ENCODE measurements around the gene STRADB.

The STRADB gene

DNA sequence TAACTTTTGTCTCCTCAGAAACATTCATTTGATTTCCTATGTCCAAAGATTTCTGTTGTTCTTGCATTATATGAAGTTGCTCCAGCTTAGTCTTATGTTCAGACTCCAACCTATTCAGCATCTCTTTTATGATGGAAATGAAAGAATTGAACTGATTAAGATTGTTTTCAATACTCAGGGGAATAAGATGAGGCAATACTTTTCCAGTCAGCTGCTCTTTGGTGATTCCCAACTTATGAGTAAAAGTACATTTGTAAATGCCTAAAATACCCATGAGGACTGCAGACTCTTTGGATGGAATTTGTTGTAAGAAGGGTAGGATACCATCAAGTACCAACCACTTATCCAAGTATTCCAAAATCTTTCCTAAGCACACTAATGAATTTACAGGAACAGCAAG lies 40.1 kb upstream of the STRADB start:
- no peak overlapping the region for H2BK12ac ChIP-seq (ENCODE audit: low read length)
- no peak overlapping the region for H2BK120ac ChIP-seq (ENCODE audit: insufficient read depth, low read length, poor library complexity)
- no peak overlapping the region for H3K4me2 ChIP-seq (ENCODE audit: low read length)
- H2BK5ac ChIP-seq (ENCODE audit: low read depth, low read length, poor library complexity), result no peak overlapping the region
- H2AK5ac ChIP-seq (ENCODE audit: low read length), result no peak overlapping the region
- no peak overlapping the region for H3K27ac ChIP-seq (ENCODE audit: low read depth, low read length)
- no peak overlapping the region for H3K4me3 ChIP-seq (ENCODE audit: low read depth, low read length)
- no peaks in the 10 kb centered on the region for H3K36me3 ChIP-seq (ENCODE audit: control insufficient read depth in 1 of 2, insufficient read depth in 2 of 2, low read length in 2 of 2)
- H3K23ac ChIP-seq (ENCODE audit: low read length), result no peak overlapping the region
- H2AFZ ChIP-seq (ENCODE audit: insufficient read depth, low read length, poor library complexity), result no peak overlapping the region
- H4K8ac ChIP-seq (ENCODE audit: low read depth, low read length), result no peak overlapping the region
- H4K91ac ChIP-seq (ENCODE audit: low read depth, low read length), result no peak overlapping the region
- DNase-seq, result peak; percentile 7 to 65
- H3K27me3 ChIP-seq (ENCODE audit: insufficient read depth, low read length), result no peaks in the 10 kb centered on the region
- no peak overlapping the region for H3K14ac ChIP-seq (ENCODE audit: low read length)
- no peaks in the 10 kb centered on the region for H3K79me2 ChIP-seq (ENCODE audit: control insufficient read depth, insufficient read depth, low read length, poor library complexity)
- no peak overlapping the region for H3K18ac ChIP-seq (ENCODE audit: low read length)
- H3K9ac ChIP-seq (ENCODE audit: low read length), result no peak overlapping the region
- no peaks in the 10 kb centered on the region for H3K9me3 ChIP-seq (ENCODE audit: insufficient read depth, low read depth, low read length)
- no peak overlapping the region for H3K4ac ChIP-seq (ENCODE audit: low read depth, low read length)
- H4K12ac ChIP-seq (ENCODE audit: low read depth, low read length), result no peak overlapping the region
- H3K4me1 ChIP-seq (ENCODE audit: control insufficient read depth in 1 of 2, insufficient read depth in 2 of 2, low read length in 2 of 2), result peaks cover 0 to 3% of the 10 kb centered on the region in 2 experiments
- no peaks in the 10 kb centered on the region for H3K79me1 ChIP-seq (ENCODE audit: low read length)

- WGBS (ENCODE audit: extremely low coverage, insufficient coverage, insufficient read length), result no CpG with 5 or more reads among the region's 2 CpGs
- Histone ChIP-seq H4K12ac (ENCODE audit: low read depth, low read length) (no peak overlapping the region), H3K14ac (ENCODE audit: low read length) (no peak overlapping the region), H4K91ac (ENCODE audit: low read depth, low read length) (no peak overlapping the region), H3K27ac (ENCODE audit: low read depth, low read length) (no peak overlapping the region), H3K36me3 (ENCODE audit: control insufficient read depth in 1 of 2, insufficient read depth in 2 of 2, low read length in 2 of 2) (no peaks in the 10 kb centered on the region), H3K27me3 (ENCODE audit: insufficient read depth, low read length) (no peaks in the 10 kb centered on the region), H3K9ac (ENCODE audit: low read length) (no peak overlapping the region), H3K23ac (ENCODE audit: low read length) (no peak overlapping the region), H2AK5ac (ENCODE audit: low read length) (no peak overlapping the region), H4K8ac (ENCODE audit: low read depth, low read length) (no peak overlapping the region), H3K4me2 (ENCODE audit: low read length) (no peak overlapping the region), H2BK120ac (ENCODE audit: insufficient read depth, low read length, poor library complexity) (no peak overlapping the region), H2AFZ (ENCODE audit: insufficient read depth, low read length, poor library complexity) (no peak overlapping the region), H3K79me2 (ENCODE audit: control insufficient read depth, insufficient read depth, low read length, poor library complexity) (no peaks in the 10 kb centered on the region), H3K4ac (ENCODE audit: low read depth, low read length) (no peak overlapping the region), H3K9me3 (ENCODE audit: insufficient read depth, low read depth, low read length) (no peaks in the 10 kb centered on the region), H3K4me3 (ENCODE audit: low read depth, low read length) (no peak overlapping the region), H3K79me1 (ENCODE audit: low read length) (no peaks in the 10 kb centered on the region), H3K18ac (ENCODE audit: low read length) (no peak overlapping the region), H2BK5ac (ENCODE audit: low read depth, low read length, poor library complexity) (no peak overlapping the region), H2BK12ac (ENCODE audit: low read length) (no peak overlapping the region), H3K4me1 (ENCODE audit: control insufficient read depth in 1 of 2, insufficient read depth in 2 of 2, low read length in 2 of 2) (peaks cover 0 to 3% of the 10 kb centered on the region in 2 experiments)
- no peak for DNase-seq
Observed at GRCh38 chr2:201413143-201413542, 38.4 kb upstream of the STRADB start.

- no peak overlapping the region for H4K12ac ChIP-seq (ENCODE audit: low read depth, low read length)
Observed at GRCh38 chr2:201413552-201413951, 38.0 kb upstream of the STRADB start.

DNA sequence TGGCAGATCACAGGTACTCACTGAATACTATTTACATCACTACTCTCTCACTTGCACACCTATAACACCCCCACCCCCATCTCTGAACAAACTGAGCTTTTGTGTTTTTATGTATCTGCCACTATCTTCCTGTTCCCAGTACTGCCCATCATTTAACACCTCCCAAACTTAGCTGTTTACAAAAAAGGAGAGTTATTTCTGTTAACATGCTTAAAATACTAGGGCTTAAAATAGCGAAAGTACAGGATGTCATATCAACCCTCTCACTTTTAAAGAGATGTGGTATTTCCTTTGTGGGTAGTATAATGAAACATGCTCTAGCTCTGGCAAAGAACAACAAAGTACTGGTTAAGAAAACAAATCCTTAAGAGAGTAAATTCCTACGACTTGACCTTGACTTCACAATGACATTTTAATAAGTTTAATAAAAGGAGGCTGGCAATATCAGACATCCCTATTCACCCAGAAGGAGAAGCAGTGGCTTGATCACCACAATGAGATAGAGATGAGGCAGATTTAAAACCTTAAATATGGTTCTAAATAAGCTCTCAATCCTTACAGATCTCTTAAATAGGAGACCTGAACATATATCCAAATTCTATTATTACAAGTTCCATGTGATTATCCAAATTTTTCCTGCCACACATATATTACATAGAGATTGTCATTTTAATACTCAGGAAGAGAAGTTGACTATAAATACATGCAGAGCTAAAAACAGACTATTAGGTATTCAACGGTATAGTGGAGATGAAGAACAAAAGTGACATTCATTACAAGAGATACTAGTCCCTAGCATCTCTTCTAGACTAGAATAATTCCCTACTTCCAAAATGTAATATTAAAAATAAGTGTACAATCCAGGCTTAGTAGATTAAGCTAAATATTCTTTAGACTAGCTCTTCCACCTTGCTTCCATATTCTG lies 37.2 kb upstream of the STRADB start:
- Histone ChIP-seq H2AFZ (ENCODE audit: insufficient read depth, low read length, poor library complexity) (no peak overlapping the region), H3K27me3 (ENCODE audit: insufficient read depth, low read length) (no peaks in the 10 kb centered on the region), H3K79me2 (ENCODE audit: control insufficient read depth, insufficient read depth, low read length, poor library complexity) (no peaks in the 10 kb centered on the region), H3K4me2 (ENCODE audit: low read length) (no peak overlapping the region), H2BK120ac (ENCODE audit: insufficient read depth, low read length, poor library complexity) (no peak overlapping the region), H3K4me1 (ENCODE audit: control insufficient read depth in 1 of 2, insufficient read depth in 2 of 2, low read length in 2 of 2) (peaks cover 0 to 3% of the 10 kb centered on the region in 2 experiments), H3K4me3 (ENCODE audit: low read depth, low read length) (no peak overlapping the region), H3K27ac (ENCODE audit: low read depth, low read length) (no peak overlapping the region), H3K23ac (ENCODE audit: low read length) (no peak overlapping the region), H2BK12ac (ENCODE audit: low read length) (no peak overlapping the region), H3K9ac (ENCODE audit: low read length) (no peak overlapping the region), H3K14ac (ENCODE audit: low read length) (no peak overlapping the region), H2AK5ac (ENCODE audit: low read length) (no peak overlapping the region), H4K8ac (ENCODE audit: low read depth, low read length) (no peak overlapping the region), H3K79me1 (ENCODE audit: low read length) (no peaks in the 10 kb centered on the region), H2BK5ac (ENCODE audit: low read depth, low read length, poor library complexity) (no peak overlapping the region), H3K36me3 (ENCODE audit: control insufficient read depth in 1 of 2, insufficient read depth in 2 of 2, low read length in 2 of 2) (no peaks in the 10 kb centered on the region), H3K4ac (ENCODE audit: low read depth, low read length) (no peak overlapping the region), H4K12ac (ENCODE audit: low read depth, low read length) (no peak overlapping the region), H4K91ac (ENCODE audit: low read depth, low read length) (no peak overlapping the region), H3K9me3 (ENCODE audit: insufficient read depth, low read depth, low read length) (no peaks in the 10 kb centered on the region), H3K18ac (ENCODE audit: low read length) (no peak overlapping the region)
- DNase-seq, result no peak
- no CpG with 5 or more reads among the region's 3 CpGs for WGBS (ENCODE audit: extremely low coverage, insufficient coverage, insufficient read length)

More at GRCh38 chr2:201413552-201413951, 38.0 kb upstream of the STRADB start:
- Histone ChIP-seq H4K8ac (ENCODE audit: low read depth, low read length) (no peak overlapping the region), H4K91ac (ENCODE audit: low read depth, low read length) (no peak overlapping the region), H2BK12ac (ENCODE audit: low read length) (no peak overlapping the region), H2AFZ (ENCODE audit: insufficient read depth, low read length, poor library complexity) (no peak overlapping the region), H3K14ac (ENCODE audit: low read length) (no peak overlapping the region), H3K18ac (ENCODE audit: low read length) (no peak overlapping the region), H3K4me1 (ENCODE audit: control insufficient read depth in 1 of 2, insufficient read depth in 2 of 2, low read length in 2 of 2) (peaks cover 0 to 3% of the 10 kb centered on the region in 2 experiments), H3K4me3 (ENCODE audit: low read depth, low read length) (no peak overlapping the region), H2BK120ac (ENCODE audit: insufficient read depth, low read length, poor library complexity) (no peak overlapping the region), H3K23ac (ENCODE audit: low read length) (no peak overlapping the region), H3K9ac (ENCODE audit: low read length) (no peak overlapping the region), H3K9me3 (ENCODE audit: insufficient read depth, low read depth, low read length) (no peaks in the 10 kb centered on the region), H2AK5ac (ENCODE audit: low read length) (no peak overlapping the region), H3K27me3 (ENCODE audit: insufficient read depth, low read length) (no peaks in the 10 kb centered on the region), H3K36me3 (ENCODE audit: control insufficient read depth in 1 of 2, insufficient read depth in 2 of 2, low read length in 2 of 2) (no peaks in the 10 kb centered on the region), H2BK5ac (ENCODE audit: low read depth, low read length, poor library complexity) (no peak overlapping the region), H3K4me2 (ENCODE audit: low read length) (no peak overlapping the region), H3K79me2 (ENCODE audit: control insufficient read depth, insufficient read depth, low read length, poor library complexity) (no peaks in the 10 kb centered on the region), H3K79me1 (ENCODE audit: low read length) (no peaks in the 10 kb centered on the region), H3K4ac (ENCODE audit: low read depth, low read length) (no peak overlapping the region), H3K27ac (ENCODE audit: low read depth, low read length) (no peak overlapping the region)
- no peak for DNase-seq
- no CpG with 5 or more reads among the region's 4 CpGs for WGBS (ENCODE audit: extremely low coverage, insufficient coverage, insufficient read length)
